ENCODE data around the gene BCL2.

DNA sequence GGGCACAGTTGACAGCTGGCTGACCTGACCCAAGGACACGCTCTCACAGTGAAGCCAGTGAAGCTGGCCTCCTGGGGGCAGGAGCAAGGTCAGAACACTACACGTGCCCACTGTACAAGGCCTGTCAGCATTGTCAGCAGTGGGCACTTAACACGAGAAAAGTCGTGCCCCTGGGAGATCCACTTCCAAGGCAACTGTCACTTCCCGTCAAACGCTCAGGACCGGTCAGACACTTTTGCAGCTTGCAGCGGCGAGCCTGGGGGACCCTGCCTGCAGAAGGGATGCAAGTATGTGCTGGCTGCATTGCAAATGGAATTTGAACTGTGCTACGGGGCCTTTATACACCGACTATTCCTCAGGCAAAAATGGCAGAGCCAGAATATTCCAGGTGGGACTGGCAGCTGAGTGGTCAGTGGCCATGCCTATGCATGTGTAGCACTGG, 176.2 kb downstream of the BCL2 start:
- TF ChIP-seq, protein P1, sequence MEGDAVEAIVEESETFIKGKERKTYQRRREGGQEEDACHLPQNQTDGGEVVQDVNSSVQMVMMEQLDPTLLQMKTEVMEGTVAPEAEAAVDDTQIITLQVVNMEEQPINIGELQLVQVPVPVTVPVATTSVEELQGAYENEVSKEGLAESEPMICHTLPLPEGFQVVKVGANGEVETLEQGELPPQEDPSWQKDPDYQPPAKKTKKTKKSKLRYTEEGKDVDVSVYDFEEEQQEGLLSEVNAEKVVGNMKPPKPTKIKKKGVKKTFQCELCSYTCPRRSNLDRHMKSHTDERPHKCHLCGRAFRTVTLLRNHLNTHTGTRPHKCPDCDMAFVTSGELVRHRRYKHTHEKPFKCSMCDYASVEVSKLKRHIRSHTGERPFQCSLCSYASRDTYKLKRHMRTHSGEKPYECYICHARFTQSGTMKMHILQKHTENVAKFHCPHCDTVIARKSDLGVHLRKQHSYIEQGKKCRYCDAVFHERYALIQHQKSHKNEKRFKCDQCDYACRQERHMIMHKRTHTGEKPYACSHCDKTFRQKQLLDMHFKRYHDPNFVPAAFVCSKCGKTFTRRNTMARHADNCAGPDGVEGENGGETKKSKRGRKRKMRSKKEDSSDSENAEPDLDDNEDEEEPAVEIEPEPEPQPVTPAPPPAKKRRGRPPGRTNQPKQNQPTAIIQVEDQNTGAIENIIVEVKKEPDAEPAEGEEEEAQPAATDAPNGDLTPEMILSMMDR (IDR thresholded peaks at IDR 0.05) = no peak
- TF ChIP-seq POLR2A (IDR thresholded peaks at IDR 0.05) (no peak), POLR2AphosphoS5 (IDR thresholded peaks at IDR 0.05) (no peak)

Data from prostate gland (tissue), 2 donors.